Measurements from ENCODE around the gene PIKFYVE. TPM values are rescaled to one million over a fixed set of nuclear protein-coding genes. Genes with fewer than 3 reads are reported as not detected.
A peak's percentile ranks its signal among the peaks of the same experiment; 100 is the strongest.

The PIKFYVE gene
- total and polyA plus RNA-seq, 7 experiments from 2014 or later, result 5.9 to 52.3 (median 36.5) TPM

GRCh38 chr2:208248601-208249000, 17.5 kb upstream of the PIKFYVE start:
- CTCF ChIA-PET, result interaction anchor here (1.2 kb wide), 1 partner anchor 71 kb away, joined by 3 read pairs; no protein-coding TSS in a partner anchor

GRCh38 chr2:208249296-208249695, 16.8 kb upstream of the PIKFYVE start:
- H3K27ac Mint-ChIP-seq, result no peak overlapping the region

More at GRCh38 chr2:208248601-208249000, 17.5 kb upstream of the PIKFYVE start:
- Histone ChIP-seq H3K4me1 (ENCODE audit: control insufficient read depth in 2 of 2, insufficient read depth in 2 of 2, low read length in 2 of 2) (peaks cover 0 to 1% of the 10 kb centered on the region in 2 donors), H3K27ac (ENCODE audit: low read depth, low read length) (no peak overlapping the region), H3K9me3 (ENCODE audit: control insufficient read depth in 2 of 3, low read length in 3 of 3) (no peaks in the 10 kb centered on the region), H3K27me3 (ENCODE audit: control insufficient read depth in 2 of 2, insufficient read depth in 2 of 2, low read length in 2 of 2) (no peaks in the 10 kb centered on the region), H3K36me3 (ENCODE audit: control insufficient read depth in 2 of 3, insufficient read depth in 3 of 3, low read length in 3 of 3) (peaks cover 0 to 35% (median 10%) of the 10 kb centered on the region in 3 experiments), H3K4me3 (ENCODE audit: low read length) (no peak overlapping the region)
- POLR2A ChIA-PET, result no interaction called here
- H3K36me3 Mint-ChIP-seq, result peaks cover 0 to 50% (median 26%) of the 10 kb centered on the region in 5 donors
- peaks cover 6 to 12% (median 9%) of the 10 kb centered on the region in 7 donors for H3K4me1 Mint-ChIP-seq
- H3K4me3 Mint-ChIP-seq, result no peak overlapping the region
- H3K27ac Mint-ChIP-seq, result no peak overlapping the region
- no peaks in the 10 kb centered on the region for H3K27me3 Mint-ChIP-seq
- no peak for DNase-seq
- ATAC-seq, result no peak
- H3K9me3 Mint-ChIP-seq, result no peaks in the 10 kb centered on the region
- intact Hi-C loops (cut with micrococcal nuclease), result no loop called here

GRCh38 chr2:208250388-208250787, 15.7 kb upstream of the PIKFYVE start:
- H3K27ac ChIP-seq (ENCODE audit: low read depth, low read length), result no peak overlapping the region
- H3K9me3 ChIP-seq (ENCODE audit: control insufficient read depth in 2 of 3, low read length in 3 of 3), result no peaks in the 10 kb centered on the region
- no peak for DNase-seq
- POLR2A ChIA-PET, result no interaction called here
- Mint-ChIP-seq H3K27me3 (no peaks in the 10 kb centered on the region), H3K36me3 (peaks cover 0 to 41% (median 24%) of the 10 kb centered on the region in 5 donors), H3K4me1 (peaks cover 8 to 18% (median 17%) of the 10 kb centered on the region in 7 donors), H3K4me3 (no peak overlapping the region), H3K27ac (no peak overlapping the region), H3K9me3 (no peaks in the 10 kb centered on the region)
- H3K4me1 ChIP-seq (ENCODE audit: control insufficient read depth in 2 of 2, insufficient read depth in 2 of 2, low read length in 2 of 2), result peaks cover 0 to 4% of the 10 kb centered on the region in 2 donors
- H3K27me3 ChIP-seq (ENCODE audit: control insufficient read depth in 2 of 2, insufficient read depth in 2 of 2, low read length in 2 of 2), result no peaks in the 10 kb centered on the region
- CTCF ChIA-PET, result no interaction called here
- no peak overlapping the region for H3K4me3 ChIP-seq (ENCODE audit: low read length)
- no peak for ATAC-seq
- H3K36me3 ChIP-seq (ENCODE audit: control insufficient read depth in 2 of 3, insufficient read depth in 3 of 3, low read length in 3 of 3), result peaks cover 0 to 29% (median 10%) of the 10 kb centered on the region in 3 experiments
- intact Hi-C loops (cut with micrococcal nuclease), result loop anchor here (5.0 to 10.0 kb wide), 3 partner anchors 1086 to 1922 kb away; partner anchors contain the start of genes KANSL1L (in 1 of the 2) and KLF7 (in 1 of the 2)

More at GRCh38 chr2:208249296-208249695, 16.8 kb upstream of the PIKFYVE start:
- no peak for DNase-seq
- no peaks in the 10 kb centered on the region for H3K27me3 ChIP-seq (ENCODE audit: control insufficient read depth in 2 of 2, insufficient read depth in 2 of 2, low read length in 2 of 2)
- peaks cover 0 to 31% (median 10%) of the 10 kb centered on the region in 3 experiments for H3K36me3 ChIP-seq (ENCODE audit: control insufficient read depth in 2 of 3, insufficient read depth in 3 of 3, low read length in 3 of 3)
- ChIA-PET POLR2A (no interaction called here), CTCF (interaction anchor here (1.2 kb wide), 1 partner anchor 72 kb away, joined by 3 read pairs; no protein-coding TSS in a partner anchor)
- no peak overlapping the region for H3K4me3 Mint-ChIP-seq
- no peaks in the 10 kb centered on the region for H3K9me3 Mint-ChIP-seq
- no peak overlapping the region for H3K4me3 ChIP-seq (ENCODE audit: low read length)
- no peaks in the 10 kb centered on the region for H3K27me3 Mint-ChIP-seq
- ATAC-seq, result no peak
- no peaks in the 10 kb centered on the region for H3K9me3 ChIP-seq (ENCODE audit: control insufficient read depth in 2 of 3, low read length in 3 of 3)
- H3K36me3 Mint-ChIP-seq, result peaks cover 0 to 44% (median 26%) of the 10 kb centered on the region in 5 donors
- intact Hi-C loops (cut with micrococcal nuclease), result no loop called here
- peaks cover 7 to 17% (median 14%) of the 10 kb centered on the region in 7 donors for H3K4me1 Mint-ChIP-seq
- H3K4me1 ChIP-seq (ENCODE audit: control insufficient read depth in 2 of 2, insufficient read depth in 2 of 2, low read length in 2 of 2), result peaks cover 0 to 4% of the 10 kb centered on the region in 2 donors
- no peak overlapping the region for H3K27ac ChIP-seq (ENCODE audit: low read depth, low read length)

GRCh38 chr2:208251098-208251497, 15.0 kb upstream of the PIKFYVE start:
- H3K9me3 Mint-ChIP-seq, result no peaks in the 10 kb centered on the region
- no peak for DNase-seq
- Histone ChIP-seq H3K4me3 (ENCODE audit: low read length) (no peak overlapping the region), H3K9me3 (ENCODE audit: control insufficient read depth in 2 of 3, low read length in 3 of 3) (no peaks in the 10 kb centered on the region), H3K27me3 (ENCODE audit: control insufficient read depth in 2 of 2, insufficient read depth in 2 of 2, low read length in 2 of 2) (no peaks in the 10 kb centered on the region), H3K36me3 (ENCODE audit: control insufficient read depth in 2 of 3, insufficient read depth in 3 of 3, low read length in 3 of 3) (peaks cover 0 to 22% (median 10%) of the 10 kb centered on the region in 3 experiments), H3K4me1 (ENCODE audit: control insufficient read depth in 2 of 2, insufficient read depth in 2 of 2, low read length in 2 of 2) (peaks cover 0 to 9% of the 10 kb centered on the region in 2 donors), H3K27ac (ENCODE audit: low read depth, low read length) (no peak overlapping the region)
- ChIA-PET POLR2A (no interaction called here), CTCF (no interaction called here)
- peaks cover 8 to 23% (median 22%) of the 10 kb centered on the region in 7 donors for H3K4me1 Mint-ChIP-seq
- no peaks in the 10 kb centered on the region for H3K27me3 Mint-ChIP-seq
- peaks cover 0 to 37% (median 21%) of the 10 kb centered on the region in 5 donors for H3K36me3 Mint-ChIP-seq
- no peak for ATAC-seq
- no peak overlapping the region for H3K4me3 Mint-ChIP-seq
- no peak overlapping the region for H3K27ac Mint-ChIP-seq
- intact Hi-C loops (cut with micrococcal nuclease), result loop anchor here (5.0 to 10.0 kb wide), 3 partner anchors 1086 to 1921 kb away; partner anchors contain the start of genes KANSL1L (in 1 of the 2) and KLF7 (in 1 of the 2)

- ChIA-PET CTCF (interaction anchor here (0.6 to 1.8 kb wide), 3 partner anchors 18 to 26 kb away, joined by 3 to 7 read pairs (median 3); no protein-coding TSS in a partner anchor), POLR2A (interaction anchor here (3.7 kb wide), 1 partner anchor 12 kb away, joined by 32 read pairs; the partner anchor contains the start of gene PIKFYVE)
- H3K27me3 Mint-ChIP-seq, result no peaks in the 10 kb centered on the region
- no peak overlapping the region for H3K4me3 ChIP-seq (ENCODE audit: low read length)
- H3K4me1 ChIP-seq (ENCODE audit: control insufficient read depth in 2 of 2, insufficient read depth in 2 of 2, low read length in 2 of 2), result peaks cover 0 to 9% of the 10 kb centered on the region in 2 donors
- ATAC-seq (no peak), DNase-seq (no peak)
- H3K27me3 ChIP-seq (ENCODE audit: control insufficient read depth in 2 of 2, insufficient read depth in 2 of 2, low read length in 2 of 2), result no peaks in the 10 kb centered on the region
- intact Hi-C loops (cut with micrococcal nuclease), result loop anchor here (5.0 to 10.0 kb wide), 3 partner anchors 1088 to 1919 kb away; partner anchors contain the start of genes KANSL1L (in 1 of the 2) and KLF7 (in 1 of the 2)
- peaks cover 8 to 28% (median 23%) of the 10 kb centered on the region in 7 donors for H3K4me1 Mint-ChIP-seq
- peaks cover 0 to 28% (median 18%) of the 10 kb centered on the region in 5 donors for H3K36me3 Mint-ChIP-seq
- peak overlapping the region; percentile 16 to 100 (median 96) for H3K4me3 Mint-ChIP-seq
- no peaks in the 10 kb centered on the region for H3K9me3 Mint-ChIP-seq
- H3K27ac ChIP-seq (ENCODE audit: low read depth, low read length), result no peak overlapping the region
- H3K36me3 ChIP-seq (ENCODE audit: control insufficient read depth in 2 of 3, insufficient read depth in 3 of 3, low read length in 3 of 3), result peaks cover 0 to 12% (median 0%) of the 10 kb centered on the region in 3 experiments
- H3K9me3 ChIP-seq (ENCODE audit: control insufficient read depth in 2 of 3, low read length in 3 of 3), result no peaks in the 10 kb centered on the region
- peak overlapping the region in 6 of 9 donors; percentile 10 to 77 (median 47) for H3K27ac Mint-ChIP-seq
These were observed 13.2 kb upstream of the PIKFYVE start for GRCh38 chr2:208252716-208253492.

GRCh38 chr2:208253600-208254117, 12.4 kb upstream of the PIKFYVE start:
- H3K36me3 Mint-ChIP-seq, result peaks cover 0 to 21% (median 11%) of the 10 kb centered on the region in 5 donors
- Histone ChIP-seq H3K4me3 (ENCODE audit: low read length) (peak overlapping the region; percentile 70), H3K36me3 (ENCODE audit: control insufficient read depth in 2 of 3, insufficient read depth in 3 of 3, low read length in 3 of 3) (peaks cover 0 to 6% (median 0%) of the 10 kb centered on the region in 3 experiments), H3K27me3 (ENCODE audit: control insufficient read depth in 2 of 2, insufficient read depth in 2 of 2, low read length in 2 of 2) (no peaks in the 10 kb centered on the region), H3K9me3 (ENCODE audit: control insufficient read depth in 2 of 3, low read length in 3 of 3) (no peaks in the 10 kb centered on the region), H3K4me1 (ENCODE audit: control insufficient read depth in 2 of 2, insufficient read depth in 2 of 2, low read length in 2 of 2) (peaks cover 0 to 9% of the 10 kb centered on the region in 2 donors), H3K27ac (ENCODE audit: low read depth, low read length) (peak overlapping the region; percentile 62)
- H3K27ac Mint-ChIP-seq, result peak overlapping the region in 6 of 9 donors; percentile 28 to 82 (median 73)
- peaks cover 8 to 28% (median 23%) of the 10 kb centered on the region in 7 donors for H3K4me1 Mint-ChIP-seq
- DNase-seq (peak in 2 of 9 donors; percentile 12 to 22), ATAC-seq (no peak)
- H3K27me3 Mint-ChIP-seq, result no peaks in the 10 kb centered on the region
- intact Hi-C loops (cut with micrococcal nuclease), result loop anchor here (1.0 to 10.0 kb wide), 10 partner anchors 13 to 1919 kb away; partner anchors contain the start of genes CCNYL1 (in 2 of the 2), KANSL1L (in 2 of the 2), FASTKD2 (in 1 of the 2) and KLF7 (in 1 of the 2)
- ChIA-PET CTCF (interaction anchor here (1.0 to 1.9 kb wide), 5 partner anchors 11 to 78 kb away, joined by 3 to 12 read pairs (median 6); partner anchors contain the start of gene PIKFYVE), POLR2A (interaction anchor here (0.7 to 3.7 kb wide), 3 partner anchors 12 to 181 kb away, joined by 3 to 32 read pairs (median 5); partner anchors contain the start of gene PIKFYVE)
- H3K9me3 Mint-ChIP-seq, result no peaks in the 10 kb centered on the region
- peak overlapping the region; percentile 93 to 100 (median 97) for H3K4me3 Mint-ChIP-seq

Measured in naive thymus-derived CD4-positive, alpha-beta T cell (primary cell).